ENCODE measurements around the gene KAZN. TPM values are rescaled to one million over a fixed set of nuclear protein-coding genes. Genes with fewer than 3 reads are reported as not detected.

KAZN gene
- total RNA-seq, 1 donor from 2014 or later: 2.8 TPM

DNA sequence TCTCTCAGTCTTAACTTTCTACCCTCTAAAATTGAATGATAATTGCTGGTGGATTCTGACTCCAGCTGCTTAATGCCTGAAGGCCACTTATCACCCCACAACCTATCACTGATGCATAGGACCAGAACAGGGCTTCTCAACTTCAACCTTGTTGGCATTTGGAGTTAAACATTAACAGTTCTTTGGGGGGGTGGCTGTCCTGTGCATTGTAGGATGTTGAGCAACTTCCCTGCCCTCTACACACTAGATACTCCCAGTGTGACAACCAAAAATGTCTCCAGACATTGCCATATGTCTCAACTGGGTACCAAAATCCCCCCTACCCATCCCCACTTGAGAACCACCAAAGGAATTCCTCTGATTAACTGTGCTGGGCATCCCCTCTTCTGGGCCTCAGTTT, 279.6 kb downstream of the KAZN start:
- H3K4me3 ChIP-seq (ENCODE audit: low read depth, low read length): no peak overlapping the region
- no peak for DNase-seq (ENCODE audit: low read depth)
- no peaks in the 10 kb centered on the region for H3K36me3 ChIP-seq (ENCODE audit: control insufficient read depth, insufficient read depth, low read length)
- H3K27me3 ChIP-seq (ENCODE audit: control insufficient read depth, insufficient read depth, low read length): peaks cover 2% of the 10 kb centered on the region
- TF ChIP-seq, protein P1, sequence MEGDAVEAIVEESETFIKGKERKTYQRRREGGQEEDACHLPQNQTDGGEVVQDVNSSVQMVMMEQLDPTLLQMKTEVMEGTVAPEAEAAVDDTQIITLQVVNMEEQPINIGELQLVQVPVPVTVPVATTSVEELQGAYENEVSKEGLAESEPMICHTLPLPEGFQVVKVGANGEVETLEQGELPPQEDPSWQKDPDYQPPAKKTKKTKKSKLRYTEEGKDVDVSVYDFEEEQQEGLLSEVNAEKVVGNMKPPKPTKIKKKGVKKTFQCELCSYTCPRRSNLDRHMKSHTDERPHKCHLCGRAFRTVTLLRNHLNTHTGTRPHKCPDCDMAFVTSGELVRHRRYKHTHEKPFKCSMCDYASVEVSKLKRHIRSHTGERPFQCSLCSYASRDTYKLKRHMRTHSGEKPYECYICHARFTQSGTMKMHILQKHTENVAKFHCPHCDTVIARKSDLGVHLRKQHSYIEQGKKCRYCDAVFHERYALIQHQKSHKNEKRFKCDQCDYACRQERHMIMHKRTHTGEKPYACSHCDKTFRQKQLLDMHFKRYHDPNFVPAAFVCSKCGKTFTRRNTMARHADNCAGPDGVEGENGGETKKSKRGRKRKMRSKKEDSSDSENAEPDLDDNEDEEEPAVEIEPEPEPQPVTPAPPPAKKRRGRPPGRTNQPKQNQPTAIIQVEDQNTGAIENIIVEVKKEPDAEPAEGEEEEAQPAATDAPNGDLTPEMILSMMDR (IDR thresholded peaks at IDR 0.05; ENCODE audit: insufficient read depth, low read length, poor library complexity, severe bottlenecking): no peak

DNA sequence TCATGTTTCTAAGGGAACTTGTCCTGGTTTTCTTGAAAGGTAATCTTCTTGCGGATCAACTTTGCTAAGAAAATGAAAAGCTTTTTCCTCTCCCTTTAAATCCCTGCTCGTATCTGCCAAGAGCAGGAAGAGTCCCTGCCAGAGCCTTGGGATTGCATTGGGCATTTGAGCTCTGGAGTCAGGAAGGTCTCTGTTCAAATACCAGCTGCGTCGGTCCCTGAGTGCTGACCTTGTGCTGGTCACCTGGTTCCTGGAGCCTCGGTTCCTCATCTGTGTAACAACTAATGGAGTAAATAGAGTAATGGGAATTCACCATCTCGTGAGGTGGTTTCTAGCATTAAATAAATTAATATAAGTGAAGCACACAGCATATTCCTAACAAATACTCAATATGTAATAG, 280.5 kb downstream of the KAZN start:
- DNase-seq (ENCODE audit: low read depth): no peak
- no peak overlapping the region for H3K4me3 ChIP-seq (ENCODE audit: low read depth, low read length)
- no peaks in the 10 kb centered on the region for H3K36me3 ChIP-seq (ENCODE audit: control insufficient read depth, insufficient read depth, low read length)
- H3K27me3 ChIP-seq (ENCODE audit: control insufficient read depth, insufficient read depth, low read length): peaks cover 2% of the 10 kb centered on the region
- TF ChIP-seq, protein P1 (IDR thresholded peaks at IDR 0.05; ENCODE audit: insufficient read depth, low read length, poor library complexity, severe bottlenecking): no peak

DNA sequence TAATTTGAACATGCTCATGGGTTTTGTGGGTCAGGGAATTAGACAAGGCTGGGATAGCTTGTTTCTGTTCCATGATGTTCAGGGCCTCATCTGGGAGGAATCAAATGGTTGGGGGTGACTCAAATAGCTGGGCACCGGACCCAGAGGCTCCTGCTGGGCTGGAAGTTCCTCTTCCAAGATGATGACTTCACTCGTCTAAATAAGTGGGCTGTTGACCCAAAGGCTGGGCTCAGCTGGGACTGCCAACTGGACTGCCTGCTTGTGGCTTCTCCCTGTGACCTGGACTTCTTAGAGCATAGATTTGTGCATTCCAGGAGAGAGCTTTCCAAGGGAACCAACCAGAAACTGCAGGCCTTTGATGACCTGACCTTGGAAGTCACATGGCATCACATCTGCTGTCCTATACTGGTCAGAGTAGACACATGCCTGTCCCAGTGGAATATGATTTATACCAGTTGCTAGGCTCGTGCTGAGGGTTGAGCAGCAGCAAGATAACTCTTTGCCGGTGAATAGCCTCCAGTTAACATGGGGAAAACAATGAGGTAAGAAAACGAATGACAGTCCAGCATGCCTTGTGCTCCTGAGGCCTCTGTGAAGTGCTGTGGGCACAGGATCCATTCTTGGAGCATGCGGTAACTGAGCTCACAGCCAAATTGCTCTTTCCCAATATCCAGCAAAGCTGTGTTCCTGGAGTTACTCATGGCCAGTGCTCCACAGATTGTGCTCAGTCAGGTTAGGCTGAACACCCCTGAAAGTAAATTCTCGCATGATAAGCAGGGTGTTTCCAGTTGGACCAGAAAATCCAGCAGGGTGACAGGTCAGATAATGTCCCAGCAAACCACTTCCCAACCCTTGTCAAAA, 282.2 kb downstream of the KAZN start:
- Histone ChIP-seq H3K4me3 (ENCODE audit: low read depth, low read length) (no peak overlapping the region), H3K36me3 (ENCODE audit: control insufficient read depth, insufficient read depth, low read length) (no peaks in the 10 kb centered on the region), H3K27me3 (ENCODE audit: control insufficient read depth, insufficient read depth, low read length) (peaks cover 2% of the 10 kb centered on the region)
- TF ChIP-seq, protein P1 (IDR thresholded peaks at IDR 0.05; ENCODE audit: insufficient read depth, low read length, poor library complexity, severe bottlenecking): no peak
- no peak for DNase-seq (ENCODE audit: low read depth)

DNA sequence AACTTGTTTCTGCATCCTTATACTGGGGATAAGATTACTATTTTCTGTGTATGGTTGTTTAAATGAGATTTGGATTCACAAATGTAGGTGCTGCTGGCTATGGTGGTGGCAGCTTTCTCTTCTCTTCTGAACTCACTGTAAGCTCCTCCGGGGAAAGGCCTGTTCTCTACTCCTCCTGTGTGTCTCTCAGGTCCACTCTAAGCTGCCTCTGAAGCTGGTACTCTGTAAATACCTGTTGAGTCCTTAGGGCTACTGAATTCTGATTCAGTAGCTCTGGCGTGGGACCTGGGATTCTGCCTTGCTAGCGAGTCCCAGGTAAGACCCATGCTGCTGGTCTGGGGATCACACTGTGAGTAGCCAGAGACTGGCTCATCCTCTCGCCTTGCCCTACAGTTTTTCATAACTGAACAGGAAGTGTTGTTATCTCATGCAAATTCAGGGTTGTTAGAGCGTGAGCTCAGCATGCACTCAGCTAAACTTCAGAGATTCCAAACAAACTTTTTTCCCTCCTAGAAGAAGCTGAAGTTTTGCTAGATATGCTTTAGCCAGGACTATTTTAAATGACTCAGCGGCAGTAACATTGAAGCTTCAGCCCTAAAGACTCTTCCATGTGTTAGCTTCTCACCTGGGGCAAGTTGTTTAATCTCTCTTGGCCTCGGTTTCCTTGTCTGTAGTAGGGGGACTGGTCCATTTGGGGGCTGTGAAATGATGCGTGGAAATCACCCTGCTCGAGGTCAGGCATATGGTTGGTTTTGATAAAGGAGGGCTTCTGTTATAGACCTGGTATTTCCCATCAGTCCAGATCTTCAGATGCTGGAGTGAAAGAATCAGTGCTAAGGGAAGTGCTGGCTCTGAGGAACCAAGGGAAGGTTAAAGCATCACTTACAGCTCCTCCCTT, 283.5 kb downstream of the KAZN start:
- TF ChIP-seq, protein P1 (IDR thresholded peaks at IDR 0.05; ENCODE audit: insufficient read depth, low read length, poor library complexity, severe bottlenecking): no peak
- Histone ChIP-seq H3K36me3 (ENCODE audit: control insufficient read depth, insufficient read depth, low read length) (no peaks in the 10 kb centered on the region), H3K27me3 (ENCODE audit: control insufficient read depth, insufficient read depth, low read length) (no peaks in the 10 kb centered on the region), H3K4me3 (ENCODE audit: low read depth, low read length) (no peak overlapping the region)
- DNase-seq (ENCODE audit: low read depth): no peak

DNA sequence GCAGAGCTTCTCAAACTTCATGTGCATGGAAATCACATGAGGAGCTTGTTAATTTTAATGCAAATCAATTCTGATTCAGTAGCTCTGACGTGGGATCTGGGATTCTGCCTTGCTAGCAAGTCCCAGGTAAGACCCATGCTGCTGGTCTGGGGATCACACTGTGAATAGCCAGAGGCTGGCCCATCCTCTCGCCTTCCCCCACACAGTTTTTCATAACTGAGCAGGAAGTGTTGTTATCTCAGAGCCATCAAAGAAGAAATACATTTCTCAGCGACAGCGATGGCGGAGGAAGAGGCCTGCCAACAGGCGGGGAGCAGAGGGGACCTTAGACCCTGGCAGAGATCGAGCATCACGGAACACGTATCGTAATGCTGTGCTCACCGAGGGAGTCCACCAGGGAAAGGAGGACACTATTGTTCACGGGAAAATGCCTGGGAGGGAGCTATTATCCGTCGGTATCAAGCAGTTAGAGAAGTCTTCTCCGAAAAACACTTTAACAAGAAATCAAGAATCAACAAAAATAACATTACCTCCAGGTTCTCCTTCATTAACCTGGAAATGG, 286.2 kb downstream of the KAZN start:
- TF ChIP-seq, protein P1 (IDR thresholded peaks at IDR 0.05; ENCODE audit: insufficient read depth, low read length, poor library complexity, severe bottlenecking): no peak
- Histone ChIP-seq H3K4me3 (ENCODE audit: low read depth, low read length) (no peak overlapping the region), H3K36me3 (ENCODE audit: control insufficient read depth, insufficient read depth, low read length) (no peaks in the 10 kb centered on the region), H3K27me3 (ENCODE audit: control insufficient read depth, insufficient read depth, low read length) (no peaks in the 10 kb centered on the region)
- DNase-seq (ENCODE audit: low read depth): no peak

Data from kidney epithelial cell (primary cell).